HG02870 (cell line): ENCODE results near the gene FEZ2.

Experiments
- ATAC-seq: cut with Tn5 transposase; IDR thresholded peaks from one replicate; pipeline ENCODE4 v1.9.1; 2021; ENCODE audit warnings: mild to moderate bottlenecking, moderate library complexity; ENCODE audit not compliant: unreplicated experiment

Gene FEZ2

GRCh38 chr2:36534275-36534799 is 63.6 kb downstream of the FEZ2 start:
- ATAC-seq = no peak

DNA sequence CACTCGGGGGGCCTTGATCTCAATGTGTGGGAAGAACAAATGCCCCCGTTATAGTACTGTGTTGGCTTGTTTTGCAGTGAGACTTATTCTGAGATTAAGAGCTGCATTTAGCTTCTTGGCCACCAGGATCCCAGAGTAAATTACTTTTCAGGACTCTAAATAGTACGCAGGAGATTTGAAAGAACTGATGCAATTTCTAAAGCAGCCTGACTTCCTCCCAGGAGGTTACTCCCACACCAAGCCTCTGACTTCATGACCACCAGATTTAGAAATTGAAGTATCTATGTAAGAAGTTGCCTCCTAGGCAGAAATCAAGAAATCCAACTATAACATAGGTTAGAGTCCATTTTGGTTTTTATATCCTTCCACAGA is 67.0 kb downstream of the FEZ2 start:
- no peak for ATAC-seq

DNA sequence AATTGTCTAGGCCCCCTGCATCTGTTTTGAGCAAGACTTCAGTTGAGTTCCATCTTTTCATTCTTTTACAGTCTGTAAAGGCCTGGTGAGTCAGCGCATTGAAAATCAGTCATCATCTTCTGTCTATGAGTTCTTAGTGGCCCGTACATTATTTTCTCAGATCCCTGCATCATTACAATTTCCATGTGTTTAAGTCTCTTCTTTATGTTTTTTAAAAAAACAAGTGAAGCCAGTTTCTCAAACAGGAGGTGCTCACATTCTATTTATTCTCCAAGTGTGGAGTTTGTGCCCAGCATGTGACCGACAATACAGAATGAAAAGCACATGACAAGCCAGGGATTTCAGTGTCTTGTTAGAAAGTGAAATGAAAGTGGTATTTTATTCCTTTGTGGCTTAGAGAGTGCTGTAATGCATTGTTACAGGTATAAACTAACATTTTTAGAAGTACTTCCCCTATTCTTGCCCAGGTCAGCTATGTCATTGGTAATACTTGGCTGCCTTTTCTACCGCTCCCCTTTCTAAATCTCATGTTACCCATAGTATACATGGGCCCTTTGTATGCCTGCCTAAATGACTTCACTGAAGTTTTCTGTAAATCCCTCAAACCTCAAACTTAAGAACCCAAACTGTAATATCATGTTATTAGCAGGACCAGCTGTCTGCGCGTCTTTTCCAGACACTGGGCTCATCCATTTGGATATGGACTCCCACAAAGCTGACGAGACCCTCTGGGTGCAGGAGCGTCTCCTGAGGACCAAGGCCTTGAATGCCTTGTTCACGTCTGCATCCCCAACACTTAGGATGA is 67.6 kb downstream of the FEZ2 start:
- peak; percentile 80 for ATAC-seq

GRCh38 chr2:36528766-36529392 is 69.1 kb downstream of the FEZ2 start:
- ATAC-seq = no peak

DNA sequence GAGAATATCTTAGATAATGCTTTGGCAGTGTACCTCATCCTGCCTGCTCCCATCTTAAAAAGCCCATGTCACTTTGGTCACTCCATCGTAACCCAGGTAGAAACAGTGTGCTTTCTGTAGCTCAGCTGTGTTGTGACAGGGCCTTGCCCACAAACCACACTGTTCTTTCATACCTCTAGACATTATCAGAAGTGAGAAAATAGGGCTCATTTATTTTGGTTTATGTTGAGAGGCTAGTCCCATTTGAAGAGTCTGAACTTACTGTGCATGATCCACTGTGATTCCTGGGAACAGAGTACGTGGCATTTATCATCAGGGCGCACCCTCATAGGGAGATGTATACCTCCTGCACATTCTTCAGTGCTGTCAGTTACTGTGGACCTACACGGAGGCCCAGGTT is 69.7 kb downstream of the FEZ2 start:
- peak; percentile 82 for ATAC-seq

DNA sequence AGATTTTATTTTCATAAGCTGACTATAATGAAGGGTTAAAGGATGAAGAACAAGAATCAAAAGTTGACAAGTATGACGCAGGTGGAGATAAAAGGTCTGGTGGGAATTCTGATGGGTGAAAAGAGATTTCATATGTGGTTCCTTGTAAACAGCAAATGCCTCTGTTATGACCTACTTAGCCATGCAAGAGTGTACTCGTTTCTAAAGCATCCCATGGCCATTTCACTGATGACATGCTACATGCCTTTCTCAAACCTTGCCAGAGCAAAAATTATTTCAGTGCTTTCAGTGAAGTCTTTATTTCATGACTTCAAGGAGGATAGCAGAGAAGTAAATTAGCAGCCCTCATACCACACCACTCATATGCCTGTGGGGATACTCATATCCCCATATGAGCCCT is 71.7 kb downstream of the FEZ2 start:
- no peak for ATAC-seq

DNA sequence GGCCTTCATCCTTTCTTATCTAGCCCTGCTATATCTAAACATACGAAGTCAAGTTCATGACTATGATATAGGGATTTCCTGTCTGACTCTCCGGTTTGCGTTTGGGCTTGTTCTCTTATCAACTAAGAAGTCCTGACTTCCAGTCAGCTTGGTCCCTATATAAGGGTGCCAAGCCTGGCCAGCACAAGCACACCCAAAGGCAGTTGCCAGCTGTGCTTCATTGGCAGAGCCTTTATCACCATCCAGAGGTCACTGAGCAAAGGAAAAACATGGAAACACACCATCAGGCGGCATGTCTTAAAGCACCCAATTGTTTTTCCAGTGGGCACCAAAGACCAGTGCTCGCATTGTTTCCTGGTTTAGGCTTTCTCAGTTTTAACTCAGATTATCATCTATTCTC is 72.7 kb downstream of the FEZ2 start:
- ATAC-seq = no peak

DNA sequence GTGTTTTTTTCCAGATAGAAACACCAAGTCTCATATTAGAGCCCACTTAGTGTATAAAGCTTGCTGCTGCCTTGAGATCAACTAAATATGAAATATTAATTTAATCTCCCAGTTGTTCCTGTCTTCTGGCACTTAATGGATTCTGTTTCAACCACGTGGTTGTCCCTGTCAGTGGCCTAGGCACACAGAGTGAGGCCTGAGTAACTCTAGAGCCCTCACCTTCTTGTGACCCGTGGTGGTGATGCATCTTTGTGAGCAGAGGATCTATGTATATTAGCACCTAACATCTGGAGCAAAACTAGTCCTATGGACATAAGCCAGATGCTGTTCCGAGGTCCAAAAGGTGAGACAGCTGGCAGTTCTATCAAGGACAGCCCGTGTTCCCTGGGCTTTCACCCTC is 74.8 kb downstream of the FEZ2 start:
- ATAC-seq = no peak

GRCh38 chr2:36520431-36520830 is 77.5 kb downstream of the FEZ2 start:
- ATAC-seq = no peak

GRCh38 chr2:36516136-36516870 is 81.7 kb downstream of the FEZ2 start:
- no peak for ATAC-seq

DNA sequence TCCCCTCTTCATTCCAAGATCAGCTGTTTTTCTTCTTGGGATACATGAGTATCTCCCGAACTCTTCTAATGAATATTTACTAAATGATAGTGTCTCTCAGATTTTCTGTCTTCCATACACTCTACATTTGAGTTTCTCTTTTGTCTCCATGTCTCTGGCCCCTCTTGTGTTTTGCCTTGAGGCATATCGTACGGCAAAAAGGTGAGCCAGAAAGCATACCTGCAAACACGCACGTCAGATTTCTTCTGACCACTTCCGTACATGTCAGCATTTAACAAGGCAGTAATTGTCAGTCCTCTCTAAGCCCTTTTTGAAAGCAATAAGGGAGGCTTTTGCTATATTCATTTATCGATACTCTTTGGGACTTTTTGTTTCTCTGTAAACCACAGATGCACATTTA is 82.4 kb downstream of the FEZ2 start:
- no peak for ATAC-seq

- peak; percentile 67 for ATAC-seq
Measured at GRCh38 chr2:36513661-36514060, 84.3 kb downstream of the FEZ2 start.

DNA sequence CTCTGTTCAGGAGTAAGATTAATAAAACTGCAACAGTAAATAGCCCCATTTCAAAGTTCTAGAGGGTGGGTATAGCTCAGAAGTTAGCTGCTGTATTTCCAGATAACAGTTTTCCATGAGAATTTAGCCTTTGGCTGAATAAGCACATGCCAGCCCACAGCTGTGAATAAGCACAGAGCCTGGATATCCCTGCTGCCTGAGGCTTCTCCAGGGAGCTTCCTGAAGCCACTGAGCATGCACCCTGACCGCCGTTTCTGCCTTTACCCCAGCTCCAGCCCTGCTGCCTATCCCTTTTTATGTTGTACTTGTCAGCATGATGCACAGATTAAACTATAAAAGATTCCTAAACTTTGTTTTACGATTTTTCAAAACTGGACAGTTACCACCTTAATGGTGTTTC is 85.3 kb downstream of the FEZ2 start:
- no peak for ATAC-seq

GRCh38 chr2:36511858-36512603 is 85.9 kb downstream of the FEZ2 start:
- ATAC-seq = peak; percentile 68

GRCh38 chr2:36509075-36509474 is 88.9 kb downstream of the FEZ2 start:
- no peak for ATAC-seq

DNA sequence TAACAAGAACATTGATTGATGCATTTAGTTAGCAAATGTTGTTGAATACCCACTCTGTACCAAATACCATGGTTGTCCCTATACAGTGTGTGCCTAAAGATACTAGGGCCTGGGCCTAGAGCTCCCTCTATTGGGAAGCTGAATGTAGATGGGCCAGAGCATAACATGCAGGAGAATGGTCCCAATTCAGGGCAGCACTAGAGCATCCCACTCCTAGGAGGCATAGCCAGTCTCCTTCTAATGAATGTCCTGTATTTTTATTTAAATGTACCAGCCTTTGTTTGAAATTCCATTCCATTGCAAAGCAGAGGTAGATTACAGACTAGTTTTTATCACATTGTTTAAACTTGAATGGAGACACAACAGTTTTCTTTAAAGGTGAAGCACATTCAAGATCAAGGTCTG is 90.6 kb downstream of the FEZ2 start:
- ATAC-seq = peak; percentile 92
